Stimulated activated CD4-positive, alpha-beta T cell treated with anti-CD3 and anti-CD28 coated beads, Interleukin-12 subunit alpha, Interleukin-12 subunit beta, amount 100 ng/mL, for 24 hours (primary cell): ENCODE data around the gene MUC5AC.

Experiments
- DNase-seq, 2 experiments: peaks; one replicate each; pipeline ENCODE4 v3.0.0-alpha.2; 2020; ENCODE audit warnings: low read depth in 2 of 2

The MUC5AC gene

DNA sequence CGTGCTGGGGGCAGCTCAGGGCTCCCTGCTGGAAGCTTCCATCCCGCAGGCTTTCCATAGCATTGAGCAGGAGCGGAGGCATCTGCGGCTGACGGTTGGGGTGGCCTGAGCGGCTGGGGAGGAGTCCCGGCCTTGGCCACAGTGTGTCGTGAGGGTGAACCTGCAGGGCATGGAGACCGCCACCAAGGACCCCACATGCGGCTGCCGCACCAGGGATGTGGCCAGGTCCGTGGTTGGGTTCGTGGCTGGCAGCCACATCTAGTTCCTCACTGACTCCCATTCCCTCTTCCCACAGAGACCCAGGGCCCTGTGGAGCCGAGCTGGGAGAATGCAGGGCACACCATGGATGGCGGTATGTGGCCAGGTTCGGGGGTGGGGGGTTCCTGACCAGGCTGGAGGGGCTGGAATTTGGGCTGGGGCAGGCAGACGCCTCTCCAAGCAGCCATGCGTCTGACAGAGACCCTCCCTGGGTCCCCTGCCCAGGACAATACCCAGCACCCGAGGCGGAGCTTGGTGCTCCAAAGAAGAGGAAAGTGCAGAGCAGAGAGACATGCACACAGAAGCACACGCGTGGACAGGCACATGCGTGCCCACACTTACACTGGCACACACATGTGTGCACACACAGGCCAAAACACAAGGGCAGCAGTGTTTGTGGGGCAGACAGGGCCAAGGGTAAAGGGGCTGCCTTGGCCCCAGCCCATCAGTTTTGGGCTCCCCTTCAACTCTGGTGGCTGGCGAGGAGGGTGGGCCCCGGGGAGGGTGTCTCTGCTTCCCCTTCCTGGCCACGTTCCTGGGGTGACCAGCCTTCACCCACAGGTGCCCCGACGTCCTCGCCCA is 67.9 kb downstream of the MUC5AC start:
- no peak for DNase-seq

DNA sequence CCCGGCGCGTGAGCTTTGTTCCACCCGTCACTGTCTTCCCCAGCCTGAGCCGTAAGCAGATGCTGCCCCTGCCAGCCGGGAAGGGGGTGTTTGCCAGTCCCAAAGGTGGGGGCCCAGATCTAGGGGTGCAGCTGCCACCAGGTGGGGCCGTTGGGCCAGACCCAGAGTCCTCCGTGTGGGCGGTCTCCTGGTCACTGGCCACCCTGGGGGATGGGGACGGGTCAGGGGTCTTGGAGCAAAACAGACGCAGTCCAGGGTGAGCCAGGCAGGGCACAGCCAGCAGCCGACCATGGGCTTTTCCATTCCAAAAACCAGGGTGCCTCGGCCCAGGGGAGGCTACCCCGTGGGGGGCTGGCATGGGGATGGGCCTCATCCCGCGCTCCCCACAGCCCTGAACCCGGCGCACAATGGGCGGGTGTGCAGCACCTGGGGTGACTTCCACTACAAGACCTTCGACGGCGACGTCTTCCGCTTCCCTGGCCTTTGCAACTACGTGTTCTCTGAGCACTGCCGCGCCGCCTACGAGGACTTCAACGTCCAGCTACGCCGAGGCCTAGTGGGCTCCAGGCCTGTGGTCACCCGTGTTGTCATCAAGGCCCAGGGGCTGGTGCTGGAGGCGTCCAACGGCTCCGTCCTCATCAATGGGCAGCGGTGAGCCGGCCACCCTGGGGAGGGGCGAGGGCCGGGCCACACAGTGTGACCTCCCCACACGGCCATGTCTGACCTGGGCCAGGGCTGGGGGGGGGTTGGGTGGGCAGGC is 68.7 kb downstream of the MUC5AC start:
- no peak for DNase-seq

DNA sequence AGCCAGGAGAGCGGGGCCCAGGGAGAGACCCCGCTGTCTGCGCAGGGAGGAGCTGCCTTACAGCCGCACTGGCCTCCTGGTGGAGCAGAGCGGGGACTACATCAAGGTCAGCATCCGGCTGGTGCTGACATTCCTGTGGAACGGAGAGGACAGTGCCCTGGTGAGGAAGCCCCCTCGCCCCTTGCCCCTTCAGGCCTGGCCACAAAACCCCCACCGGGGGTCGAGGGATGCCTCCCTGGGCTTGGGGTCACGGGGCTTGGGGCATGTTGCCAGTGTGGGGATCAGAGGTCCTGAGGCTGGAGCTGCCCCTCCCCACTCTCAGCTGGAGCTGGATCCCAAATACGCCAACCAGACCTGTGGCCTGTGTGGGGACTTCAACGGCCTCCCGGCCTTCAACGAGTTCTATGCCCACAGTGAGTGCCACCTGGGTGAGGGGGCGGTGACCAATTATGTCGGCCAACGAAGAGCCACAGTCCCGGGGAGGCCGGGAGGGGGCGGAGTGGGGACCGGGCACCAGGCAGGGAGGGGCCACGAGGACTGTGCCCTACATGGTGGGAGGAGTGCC is 69.3 kb downstream of the MUC5AC start:
- DNase-seq, result no peak

DNA sequence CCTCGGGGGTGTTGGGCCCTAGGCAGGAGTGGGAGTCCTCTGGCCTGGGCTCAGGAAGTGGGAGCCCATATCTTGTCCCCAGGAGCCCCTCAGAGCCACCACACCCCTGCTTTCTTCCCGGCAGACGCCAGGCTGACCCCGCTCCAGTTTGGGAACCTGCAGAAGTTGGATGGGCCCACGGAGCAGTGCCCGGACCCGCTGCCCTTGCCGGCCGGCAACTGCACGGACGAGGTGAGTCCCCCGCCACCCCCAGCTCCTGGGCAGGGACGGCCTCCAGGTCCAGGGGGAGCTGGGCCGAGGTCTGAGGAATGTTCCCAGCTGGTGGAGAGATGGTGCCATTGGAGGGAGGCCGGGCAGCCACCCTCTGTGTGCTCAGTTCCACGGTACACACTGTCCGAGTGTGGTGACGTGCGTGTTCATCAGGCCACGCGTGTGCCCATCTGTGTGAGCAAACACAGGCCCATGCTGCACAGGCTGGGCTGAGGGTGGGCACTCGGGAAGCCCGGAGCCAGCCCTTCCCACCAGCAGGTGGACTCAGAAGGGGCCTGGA is 69.9 kb downstream of the MUC5AC start:
- no peak for DNase-seq

DNA sequence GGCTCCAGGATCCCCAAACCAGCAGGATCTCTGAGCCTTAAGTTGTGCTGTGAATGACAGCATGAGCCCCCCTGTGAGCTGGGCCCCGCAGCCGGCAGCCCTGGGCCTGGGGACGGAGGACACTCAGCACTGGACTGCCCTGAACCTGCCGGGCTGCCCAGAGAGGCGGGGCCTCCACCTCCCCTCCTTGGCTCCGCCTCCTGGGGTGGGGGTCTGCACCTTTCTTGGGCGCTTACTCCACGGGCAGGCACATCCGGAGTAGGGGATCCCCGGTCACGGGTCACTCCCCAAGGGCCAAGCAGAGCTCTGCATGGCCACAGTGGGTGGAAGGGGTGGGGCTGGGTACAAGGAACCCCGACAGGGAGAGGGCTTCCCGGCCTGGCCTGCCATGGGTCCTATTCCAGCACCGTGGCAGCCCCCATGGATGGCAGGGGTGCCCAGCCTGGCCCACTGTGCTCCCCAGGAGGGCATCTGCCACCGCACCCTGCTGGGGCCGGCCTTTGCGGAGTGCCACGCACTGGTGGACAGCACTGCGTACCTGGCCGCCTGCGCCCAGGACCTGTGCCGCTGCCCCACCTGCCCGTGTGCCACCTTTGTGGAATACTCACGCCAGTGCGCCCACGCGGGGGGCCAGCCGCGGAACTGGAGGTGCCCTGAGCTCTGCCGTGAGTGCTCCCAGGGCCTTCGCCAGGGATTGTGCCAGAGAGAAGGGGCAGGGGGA is 70.5 kb downstream of the MUC5AC start:
- DNase-seq, result no peak

DNA sequence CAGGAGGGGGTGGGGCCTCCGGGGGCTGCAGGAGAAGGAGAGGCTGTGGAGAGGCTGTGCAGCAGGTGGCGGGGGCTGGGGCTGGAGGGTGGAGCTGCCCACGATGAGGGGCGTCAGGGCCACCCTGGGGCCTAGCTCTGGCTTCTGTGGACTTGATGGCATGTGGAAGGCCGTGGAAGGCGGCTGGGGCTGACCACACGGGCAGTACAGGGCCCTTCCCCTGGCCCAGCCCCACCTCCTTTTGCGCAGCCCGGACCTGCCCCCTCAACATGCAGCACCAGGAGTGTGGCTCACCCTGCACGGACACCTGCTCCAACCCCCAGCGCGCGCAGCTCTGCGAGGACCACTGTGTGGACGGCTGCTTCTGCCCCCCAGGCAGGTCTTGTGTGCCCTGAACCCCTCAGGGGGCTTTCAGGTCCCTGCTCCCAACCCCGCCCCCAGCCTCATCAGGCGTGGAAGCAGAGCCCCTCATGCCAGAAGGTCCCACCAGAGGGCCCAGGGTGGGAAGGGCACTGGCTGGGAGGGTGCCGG is 71.2 kb downstream of the MUC5AC start:
- DNase-seq, result no peak

DNA sequence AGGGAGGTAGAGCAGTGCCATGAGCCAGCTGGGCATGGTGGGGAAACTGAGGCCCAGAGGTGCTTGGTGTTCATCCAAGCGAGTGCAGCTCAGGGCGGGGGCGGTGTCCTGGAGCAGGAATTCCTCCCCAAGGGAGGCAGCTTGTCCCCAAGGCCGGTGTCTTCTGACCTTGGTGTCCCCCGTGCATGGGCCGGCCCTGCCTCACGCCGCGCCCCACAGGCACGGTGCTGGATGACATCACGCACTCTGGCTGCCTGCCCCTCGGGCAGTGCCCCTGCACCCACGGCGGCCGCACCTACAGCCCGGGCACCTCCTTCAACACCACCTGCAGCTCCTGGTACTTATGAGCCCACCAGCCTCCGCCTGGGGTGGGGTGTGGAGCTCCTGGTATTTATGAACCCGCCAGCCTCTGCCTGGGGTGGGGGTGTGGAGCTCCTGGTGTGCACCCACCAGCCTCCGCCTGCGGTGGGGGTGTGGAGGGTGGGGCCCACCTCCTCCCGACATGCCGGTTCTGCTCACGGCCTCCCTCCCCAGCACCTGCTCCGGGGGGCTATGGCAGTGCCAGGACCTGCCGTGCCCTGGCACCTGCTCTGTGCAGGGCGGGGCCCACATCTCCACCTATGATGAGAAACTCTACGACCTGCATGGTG is 71.8 kb downstream of the MUC5AC start:
- DNase-seq, result no peak

DNA sequence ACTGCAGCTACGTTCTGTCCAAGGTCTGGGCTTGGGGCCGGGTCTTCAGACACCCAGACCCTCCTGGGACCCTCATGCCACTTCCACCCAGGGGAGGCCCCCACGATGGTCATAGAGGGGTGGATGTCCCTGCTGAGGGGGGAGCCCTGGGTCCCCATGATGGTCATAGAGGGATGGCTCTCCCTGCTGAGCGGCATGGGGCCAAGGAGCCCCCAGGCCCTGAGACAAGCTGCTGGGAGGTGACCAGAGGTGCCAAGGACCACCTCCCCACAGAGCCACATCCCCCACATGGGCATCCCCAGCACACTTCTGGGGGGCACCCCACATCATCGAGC is 72.3 kb downstream of the MUC5AC start:
- no peak for DNase-seq

DNA sequence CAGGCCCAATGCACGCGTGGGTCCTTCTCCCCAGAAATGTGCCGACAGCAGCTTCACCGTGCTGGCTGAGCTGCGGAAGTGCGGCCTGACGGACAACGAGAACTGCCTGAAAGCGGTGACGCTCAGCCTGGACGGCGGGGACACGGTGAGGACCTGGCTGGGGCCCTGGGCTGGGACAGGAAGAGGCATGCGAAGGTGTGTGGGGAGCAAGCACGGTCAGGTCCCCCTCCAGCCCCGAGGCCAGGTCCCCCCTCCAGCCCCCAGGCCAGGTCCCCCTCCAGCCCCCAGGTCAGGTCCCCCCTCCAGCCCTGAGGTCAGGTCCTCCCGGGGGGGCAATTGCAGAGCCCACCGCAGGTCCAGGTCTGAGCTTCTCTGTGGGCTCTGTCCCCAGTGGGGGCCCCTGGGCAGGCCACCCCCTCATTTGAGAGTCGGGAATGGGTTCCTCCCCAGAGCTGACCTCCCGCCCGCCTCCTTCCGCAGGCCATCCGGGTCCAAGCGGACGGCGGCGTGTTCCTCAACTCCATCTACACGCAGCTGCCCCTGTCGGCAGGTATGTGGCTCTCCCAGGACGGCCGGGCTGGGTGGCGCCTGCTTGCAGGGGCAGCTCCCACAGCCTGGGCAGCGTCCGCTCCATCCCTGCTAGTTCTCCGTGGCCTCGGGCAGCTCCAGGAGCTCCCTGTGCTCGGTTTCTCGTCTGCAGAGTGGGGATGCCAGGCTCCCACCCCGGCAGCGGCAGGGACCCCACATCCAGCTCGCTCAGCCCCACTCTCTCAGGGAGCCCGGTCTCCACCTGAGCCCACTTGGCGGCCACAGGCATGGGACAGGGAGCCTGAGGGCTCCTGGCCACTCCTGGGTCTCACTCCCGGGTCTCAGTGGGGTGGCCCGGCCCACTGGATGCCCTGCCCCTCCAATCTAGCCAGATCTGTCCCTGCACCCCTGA is 73.0 kb downstream of the MUC5AC start:
- no peak for DNase-seq

DNA sequence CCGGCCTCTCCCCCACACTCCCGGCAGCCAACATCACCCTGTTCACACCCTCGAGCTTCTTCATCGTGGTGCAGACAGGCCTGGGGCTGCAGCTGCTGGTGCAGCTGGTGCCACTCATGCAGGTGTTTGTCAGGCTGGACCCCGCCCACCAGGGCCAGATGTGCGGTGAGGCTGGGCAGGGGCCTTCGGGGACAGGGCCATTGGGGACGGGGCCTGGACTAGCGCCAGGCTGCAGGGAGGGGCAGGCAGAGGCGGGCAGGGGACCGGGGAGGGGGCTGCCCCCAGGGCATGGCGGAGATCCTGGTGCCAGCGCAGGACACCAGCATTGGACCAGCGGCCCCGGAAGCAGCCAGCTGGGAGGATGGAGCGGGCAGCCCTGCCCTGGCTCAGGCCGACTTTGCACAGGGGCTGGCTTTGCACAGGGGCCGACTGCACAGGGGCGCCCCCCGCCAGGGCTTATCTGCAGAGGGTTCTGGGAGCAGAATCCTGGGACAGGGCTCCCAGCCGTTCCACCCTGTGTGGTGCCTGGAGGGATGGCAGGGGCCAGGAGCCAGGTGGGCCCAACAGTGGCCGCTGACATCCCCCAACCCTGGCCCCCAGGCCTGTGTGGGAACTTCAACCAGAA is 73.8 kb downstream of the MUC5AC start:
- no peak for DNase-seq

DNA sequence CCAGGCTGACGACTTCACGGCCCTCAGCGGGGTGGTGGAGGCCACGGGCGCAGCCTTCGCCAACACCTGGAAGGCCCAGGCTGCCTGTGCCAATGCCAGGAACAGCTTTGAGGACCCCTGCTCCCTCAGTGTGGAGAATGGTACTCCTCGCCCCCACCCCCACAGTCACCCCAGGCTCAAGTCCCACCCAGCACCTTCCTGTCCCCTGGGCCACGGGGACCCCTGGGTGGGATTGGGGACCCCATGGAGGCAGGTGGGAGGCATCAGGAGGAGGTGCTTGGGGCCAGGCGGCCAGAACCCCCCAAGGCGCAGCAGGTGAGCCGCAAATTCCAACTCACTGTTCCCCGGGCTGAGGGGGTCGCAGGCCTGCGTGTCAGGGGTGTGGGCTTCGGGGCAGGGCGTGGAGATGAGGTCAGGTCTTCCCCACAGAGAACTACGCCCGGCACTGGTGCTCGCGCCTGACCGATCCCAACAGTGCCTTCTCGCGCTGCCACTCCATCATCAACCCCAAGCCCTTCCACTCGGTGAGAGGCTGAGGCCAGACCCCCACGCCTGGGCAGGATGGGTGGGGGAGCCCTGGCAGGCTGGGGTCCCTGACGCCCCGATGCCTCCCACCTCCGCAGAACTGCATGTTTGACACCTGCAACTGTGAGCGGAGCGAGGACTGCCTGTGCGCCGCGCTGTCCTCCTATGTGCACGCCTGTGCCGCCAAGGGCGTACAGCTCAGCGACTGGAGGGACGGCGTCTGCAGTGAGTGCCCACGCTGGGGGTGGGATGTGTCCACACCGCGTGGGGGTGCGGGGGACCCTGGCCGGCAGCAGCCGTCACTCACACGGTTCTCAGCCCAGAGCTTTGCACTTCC is 74.5 kb downstream of the MUC5AC start:
- no peak for DNase-seq

DNA sequence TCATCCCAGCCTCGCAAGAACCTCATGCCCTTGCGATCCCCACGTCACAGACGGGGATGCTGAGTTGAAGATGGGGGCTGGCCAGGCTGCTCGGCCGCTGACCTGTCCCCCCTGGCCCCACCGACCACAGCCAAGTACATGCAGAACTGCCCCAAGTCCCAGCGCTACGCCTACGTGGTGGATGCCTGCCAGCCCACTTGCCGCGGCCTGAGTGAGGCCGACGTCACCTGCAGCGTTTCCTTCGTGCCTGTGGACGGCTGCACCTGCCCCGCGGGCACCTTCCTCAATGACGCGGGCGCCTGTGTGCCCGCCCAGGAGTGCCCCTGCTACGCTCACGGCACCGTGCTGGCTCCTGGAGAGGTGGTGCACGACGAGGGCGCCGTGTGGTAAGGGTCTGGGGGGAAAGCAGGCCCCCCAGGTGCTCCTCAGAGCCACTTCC is 75.1 kb downstream of the MUC5AC start:
- no peak for DNase-seq

DNA sequence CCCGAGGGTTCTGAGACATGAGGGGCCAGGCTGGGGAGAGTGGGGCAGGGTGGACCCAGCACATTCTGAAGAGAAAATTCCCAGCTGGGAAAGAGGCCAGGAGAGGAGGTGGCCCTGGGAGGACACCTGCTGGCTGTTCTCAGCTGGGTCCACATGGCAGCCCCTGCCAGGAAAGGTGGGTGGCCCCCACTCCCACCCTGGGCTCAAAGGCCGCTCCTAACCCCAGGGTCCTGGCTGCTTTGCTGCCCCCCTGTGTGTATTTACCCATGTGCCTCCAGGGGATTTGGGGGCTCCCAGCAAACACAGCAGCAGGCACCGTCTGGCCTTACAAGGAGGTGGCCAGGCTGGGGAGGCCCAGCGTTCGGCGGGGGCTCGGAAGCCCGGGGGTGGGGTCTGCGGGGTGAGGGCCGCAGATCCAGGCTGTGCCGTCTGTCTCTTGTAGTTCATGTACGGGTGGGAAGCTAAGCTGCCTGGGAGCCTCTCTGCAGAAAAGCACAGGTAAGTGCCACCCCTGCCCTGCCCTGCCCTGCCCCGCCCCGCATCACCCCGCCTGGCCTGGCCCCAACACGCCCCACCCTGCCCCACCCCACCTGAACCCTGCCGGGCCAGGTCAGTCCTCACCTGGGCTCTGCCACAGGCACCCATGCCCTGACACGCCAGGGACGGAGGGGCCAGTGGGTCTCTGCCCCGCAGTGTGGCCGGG is 75.7 kb downstream of the MUC5AC start:
- DNase-seq, result no peak

DNA sequence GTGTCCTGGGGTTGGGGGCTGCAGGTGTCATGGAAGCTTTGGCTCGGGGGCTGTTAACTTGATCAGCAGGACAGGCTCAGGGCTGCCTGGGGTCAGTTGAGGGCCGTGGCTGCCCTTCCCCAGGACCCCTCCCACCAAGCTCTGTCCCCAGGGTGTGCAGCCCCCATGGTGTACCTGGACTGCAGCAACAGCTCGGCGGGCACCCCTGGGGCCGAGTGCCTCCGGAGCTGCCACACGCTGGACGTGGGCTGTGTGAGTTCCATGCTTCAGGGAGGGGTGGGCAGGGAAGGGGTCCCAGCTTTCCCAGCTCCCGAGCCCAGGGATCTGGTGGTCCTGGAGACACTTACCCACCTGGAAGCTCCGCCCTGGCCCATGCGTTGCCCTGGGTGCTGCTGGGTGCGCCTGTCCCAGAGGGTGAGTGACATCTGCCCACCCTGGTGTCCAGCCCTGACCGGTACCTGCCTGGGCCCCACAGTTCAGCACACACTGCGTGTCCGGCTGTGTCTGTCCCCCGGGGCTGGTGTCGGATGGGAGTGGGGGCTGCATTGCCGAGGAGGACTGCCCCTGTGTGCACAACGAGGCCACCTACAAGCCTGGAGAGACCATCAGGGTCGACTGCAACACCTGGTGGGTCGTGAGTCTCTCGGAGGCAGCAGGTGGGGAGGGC is 76.4 kb downstream of the MUC5AC start:
- DNase-seq, result no peak

DNA sequence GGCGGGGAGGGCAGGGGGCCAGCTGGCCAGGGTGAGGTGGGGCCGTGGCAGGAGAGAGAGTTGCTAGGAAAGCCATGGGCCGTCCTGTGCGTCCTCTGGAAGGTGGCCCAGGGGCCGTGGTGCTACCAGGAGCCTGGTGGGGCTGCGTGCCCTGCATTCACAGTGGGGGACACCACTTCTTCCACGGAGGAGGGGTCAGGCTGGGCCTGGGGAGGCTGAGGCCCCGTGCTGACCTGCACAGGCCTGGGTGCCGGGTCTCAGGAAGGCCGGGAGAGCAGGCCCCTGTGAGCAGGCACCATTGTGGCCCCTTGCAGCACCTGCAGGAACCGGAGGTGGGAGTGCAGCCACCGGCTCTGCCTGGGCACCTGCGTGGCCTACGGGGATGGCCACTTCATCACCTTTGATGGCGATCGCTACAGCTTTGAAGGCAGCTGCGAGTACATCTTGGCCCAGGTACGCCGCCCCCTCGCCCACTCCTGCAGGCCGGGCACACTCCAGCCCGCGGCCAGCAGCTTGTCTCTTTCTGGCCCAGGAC is 77.1 kb downstream of the MUC5AC start:
- DNase-seq, result no peak

DNA sequence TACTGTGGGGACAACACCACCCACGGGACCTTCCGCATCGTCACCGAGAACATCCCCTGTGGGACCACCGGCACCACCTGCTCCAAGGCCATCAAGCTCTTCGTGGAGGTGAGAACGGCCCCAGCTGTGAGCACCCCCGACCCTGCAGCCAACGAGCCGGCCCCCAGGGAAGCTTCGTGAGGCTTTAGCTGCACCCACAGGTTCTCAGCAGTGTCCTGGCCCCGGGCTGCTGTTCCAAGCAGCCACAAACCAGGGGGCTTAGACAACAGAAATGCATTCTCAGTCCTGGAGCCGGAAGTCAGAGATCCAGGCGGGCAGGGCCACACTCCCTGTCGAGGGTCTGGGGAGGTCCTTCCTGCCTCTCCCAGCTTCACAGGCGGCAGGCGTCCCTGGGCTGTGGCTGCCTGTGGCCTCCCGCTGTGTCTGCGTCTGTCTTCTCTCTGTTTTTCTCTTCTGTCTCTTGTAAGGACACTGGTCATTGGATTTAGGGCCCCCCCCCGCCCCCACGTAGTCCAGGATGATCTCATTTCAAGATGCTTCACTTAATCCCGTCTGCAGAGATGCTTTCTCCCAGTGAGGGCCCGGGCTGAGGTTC is 77.7 kb downstream of the MUC5AC start:
- no peak for DNase-seq

DNA sequence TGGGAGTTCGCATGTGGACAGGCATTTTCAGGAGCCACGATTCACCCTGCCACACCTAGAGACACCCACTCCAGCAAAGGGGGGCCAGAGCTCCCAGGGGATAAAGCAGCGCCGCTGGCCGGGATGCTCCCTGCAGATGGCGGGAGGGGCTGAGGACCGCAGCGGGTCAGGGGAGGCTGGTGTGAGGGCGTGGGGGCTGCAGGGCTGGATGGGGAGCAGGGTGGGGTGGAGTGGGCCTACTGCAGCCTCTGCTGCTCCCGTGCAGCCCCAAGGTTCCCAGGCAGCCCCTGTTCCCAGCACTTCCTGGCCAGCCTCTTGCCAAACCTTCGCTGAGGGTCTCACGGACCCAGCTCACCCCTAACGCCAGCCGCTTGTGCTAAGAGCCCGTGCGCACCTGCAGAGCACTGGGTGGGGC is 78.2 kb downstream of the MUC5AC start:
- DNase-seq, result no peak
